ENCODE measurements around the gene BNC2.

- TF ChIP-seq CTCF (conservative IDR thresholded peaks at IDR 0.05) (no peak), EZH2 (IDR thresholded peaks at IDR 0.05; ENCODE audit: low read depth) (no peak)
Observed at GRCh38 chr9:16460696-16461095, 409.8 kb downstream of the BNC2 start.

All from PC-9 (cell line).